HEK293 (cell line): ENCODE results near the gene ROS1.

Experiments
- CTCF ChIA-PET: fragments of 350-600 bp; formaldehyde crosslinking; extraction: SDS; loops from one replicate; lab custom pipeline; 2021; ENCODE audit warnings: antibody characterized with exemption; lab: Yijun Ruan, JAX
- POLR2A ChIA-PET: fragments of 300-600 bp; formaldehyde crosslinking; extraction: SDS; loops from one replicate; lab custom pipeline; 2020; ENCODE audit warnings: antibody characterized with exemption, inconsistent platforms; lab: Yijun Ruan, JAX
- H3K27ac ChIP-seq: fragments of 200-500 bp; sonication (Bioruptor generic); 2 replicates; pipeline ENCODE4 v1.5.1; 2014; ENCODE audit warnings: low read depth, low read length, control low read depth, inconsistent platforms; ENCODE audit errors: extremely low read depth
- H3K36me3 ChIP-seq, 2 experiments: fragments of 200-500 bp in 1 of 2; sonication (Bioruptor generic) in 1 of 2; 1 replicate in 1 of 2; 2 replicates in 1 of 2; pipeline ENCODE4 v1.5.1; 2014 to 2017; ENCODE audit warnings: inconsistent platforms in 2 of 2, low read length in 2 of 2; ENCODE audit not compliant: control insufficient read depth in 2 of 2, insufficient read depth in 1 of 2
- H3K4me1 ChIP-seq: fragments of 200-500 bp; sonication (Bioruptor generic); 2 replicates; pipeline ENCODE4 v1.5.1; 2014; ENCODE audit warnings: mild to moderate bottlenecking, low read length, inconsistent platforms; ENCODE audit not compliant: control insufficient read depth, insufficient read depth
- H3K4me3 ChIP-seq: 2 replicates; pipeline ENCODE4 v1.5.1; 2011; ENCODE audit warnings: low read depth, mild to moderate bottlenecking, control low read depth, low read length, moderate library complexity
- H3K9me3 ChIP-seq: fragments of 200-500 bp; sonication (Bioruptor generic); 2 replicates; pipeline ENCODE4 v1.5.1; 2014; ENCODE audit warnings: low read depth, low read length, inconsistent platforms; ENCODE audit not compliant: control insufficient read depth, insufficient read depth
- CTCF ChIP-seq: fragments of 450-650 bp; formaldehyde crosslinking; IDR thresholded peaks from 2 replicates; pipeline ENCODE4 v1.5.1; 2016; ENCODE audit warnings: missing biosample characterization, missing genetic modification characterization
- MZF1 ChIP-seq: fragments of 450-650 bp; formaldehyde crosslinking; IDR thresholded peaks from 2 replicates; pipeline ENCODE4 v1.5.1; 2017; ENCODE audit warnings: missing biosample characterization, missing genetic modification characterization, borderline replicate concordance
- REST ChIP-seq: fragments of 450-650 bp; formaldehyde crosslinking; IDR thresholded peaks from 2 replicates; pipeline ENCODE4 v1.5.1; 2016; ENCODE audit warnings: missing biosample characterization, missing genetic modification characterization
- SCRT1 ChIP-seq: fragments of 450-650 bp; formaldehyde crosslinking; IDR thresholded peaks from 2 replicates; pipeline ENCODE4 v1.5.1; 2016; ENCODE audit warnings: missing biosample characterization, missing genetic modification characterization, borderline replicate concordance
- ZIC2 ChIP-seq: fragments of 450-650 bp; formaldehyde crosslinking; IDR thresholded peaks from 2 replicates; pipeline ENCODE4 v1.5.1; 2016; ENCODE audit warnings: missing biosample characterization, missing genetic modification characterization
- ZNF114 ChIP-seq: fragments of 450-650 bp; formaldehyde crosslinking; IDR thresholded peaks from 2 replicates; pipeline ENCODE4 v1.5.0; 2017; ENCODE audit warnings: missing biosample characterization, missing genetic modification characterization
- ZNF169 ChIP-seq: fragments of 450-650 bp; formaldehyde crosslinking; IDR thresholded peaks from 2 replicates; pipeline ENCODE4 v1.5.1; 2016; ENCODE audit warnings: missing biosample characterization, missing genetic modification characterization
- ZNF175 ChIP-seq: fragments of 450-650 bp; formaldehyde crosslinking; IDR thresholded peaks from 2 replicates; pipeline ENCODE4 v1.5.1; 2016; ENCODE audit warnings: missing biosample characterization, missing genetic modification characterization
- ZNF19 ChIP-seq: fragments of 450-650 bp; formaldehyde crosslinking; IDR thresholded peaks from 2 replicates; pipeline ENCODE4; 2016; ENCODE audit warnings: missing biosample characterization, missing genetic modification characterization, low read depth
- ZNF280C ChIP-seq: fragments of 450-650 bp; formaldehyde crosslinking; IDR thresholded peaks from 2 replicates; pipeline ENCODE4 v1.5.1; 2016; ENCODE audit warnings: missing biosample characterization, missing genetic modification characterization
- ZNF624 ChIP-seq: fragments of 450-650 bp; formaldehyde crosslinking; IDR thresholded peaks from 2 replicates; pipeline ENCODE4 v1.5.1; 2017; ENCODE audit warnings: missing biosample characterization, missing genetic modification characterization
- ZNF654 ChIP-seq: fragments of 450-650 bp; formaldehyde crosslinking; IDR thresholded peaks from 2 replicates; pipeline ENCODE4 v1.5.1; 2016; ENCODE audit warnings: low read depth, missing biosample characterization, missing genetic modification characterization
- ZNF670 ChIP-seq: fragments of 450-650 bp; formaldehyde crosslinking; IDR thresholded peaks from 2 replicates; pipeline ENCODE4 v1.5.1; 2016; ENCODE audit warnings: missing biosample characterization, missing genetic modification characterization, low read depth
- ZNF707 ChIP-seq: fragments of 450-650 bp; formaldehyde crosslinking; IDR thresholded peaks from 2 replicates; pipeline ENCODE4 v1.5.1; 2016; ENCODE audit warnings: missing biosample characterization, missing genetic modification characterization

Gene ROS1

GRCh38 chr6:117267766-117268534 lies 157.8 kb downstream of the ROS1 start:
- H3K27ac ChIP-seq: no peak overlapping the region
- H3K4me3 ChIP-seq: no peak overlapping the region
- H3K36me3 ChIP-seq: no peaks in the 10 kb centered on the region
- ChIA-PET CTCF (interaction anchor here (0.7 to 2.0 kb wide), 4 partner anchors 9 to 285 kb away, joined by 3 to 6 read pairs (median 4); no protein-coding TSS in a partner anchor), POLR2A (no interaction called here)
- TF ChIP-seq ZNF114 (tag by site-specific recombination) (no peak), ZNF707 (tag by site-specific recombination) (no peak), SCRT1 (tag by site-specific recombination) (no peak), ZNF169 (no peak), REST (tag by site-specific recombination) (peak; percentile 60), ZIC2 (tag by site-specific recombination) (0 out of 2 replicates have a peak, but pooled peaks have one; percentile 20), ZNF175 (tag by site-specific recombination) (no peak), ZNF19 (tag by site-specific recombination) (no peak), ZNF624 (tag by site-specific recombination) (no peak), ZNF654 (tag by site-specific recombination) (peak; percentile 21; the same call in 1 of the 2 replicates), MZF1 (tag by site-specific recombination) (no peak), ZNF280C (no peak)
- no peaks in the 10 kb centered on the region; the same call in 1 of the 2 replicates for H3K4me1 ChIP-seq
- H3K9me3 ChIP-seq: no peaks in the 10 kb centered on the region

- Histone ChIP-seq H3K27ac (no peak overlapping the region), H3K36me3 (no peaks in the 10 kb centered on the region), H3K9me3 (no peaks in the 10 kb centered on the region), H3K4me1 (no peaks in the 10 kb centered on the region; the same call in 1 of the 2 replicates)
- ChIA-PET CTCF (no interaction called here), POLR2A (no interaction called here)
- TF ChIP-seq CTCF (tag by site-specific recombination) (no peak), ZNF670 (tag by site-specific recombination) (no peak)
- TF ChIP-seq, all 188 proteins: peak for 0
- no peak overlapping the region for H3K4me3 ChIP-seq
Measured at GRCh38 chr6:117267054-117267347, 158.7 kb downstream of the ROS1 start.
